ENCODE results near the gene KAT2A.
A peak's percentile ranks its signal among the peaks of the same experiment; 100 is the strongest.

The KAT2A gene

DNA sequence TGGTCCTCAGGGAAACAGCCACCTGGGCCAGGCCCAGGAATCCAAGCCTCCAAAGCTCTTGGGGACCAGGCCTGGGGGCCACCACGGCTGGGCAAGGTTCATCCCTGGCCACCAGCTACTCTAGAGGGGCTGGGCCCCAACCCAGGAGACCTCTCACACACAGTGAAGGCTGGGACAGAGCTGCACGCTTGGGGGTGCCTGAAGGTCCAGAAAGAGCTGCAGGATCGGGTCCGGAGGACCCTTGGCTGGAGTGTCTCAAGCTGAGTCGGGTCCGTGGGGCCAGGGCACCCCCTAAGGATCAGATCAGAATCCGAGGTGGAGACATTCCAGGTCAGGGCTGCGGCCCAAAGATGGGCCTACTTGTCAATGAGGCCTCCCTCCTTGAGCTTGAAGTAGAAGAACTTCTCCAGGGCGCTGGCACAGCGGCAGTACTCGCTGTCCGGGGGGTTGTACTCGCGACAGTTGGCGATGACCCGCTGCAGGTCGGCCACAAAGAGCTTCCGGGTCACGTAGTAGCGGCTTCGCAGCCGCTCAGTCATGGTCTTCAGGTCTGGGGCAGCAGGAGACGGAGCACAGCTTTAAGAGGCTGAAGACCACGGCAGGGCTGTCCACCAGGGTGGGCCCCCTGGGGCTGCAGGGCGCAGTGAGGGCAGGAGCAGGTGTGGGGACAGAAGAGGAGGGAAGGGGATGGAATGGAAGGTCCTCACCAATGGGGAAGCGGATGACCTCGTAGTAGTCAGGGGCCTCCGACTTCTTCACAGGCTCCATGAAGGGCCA lies 7.7 kb downstream of the KAT2A start:
- Histone ChIP-seq H3K27me3 (ENCODE audit: low read length) (no peaks in the 10 kb centered on the region), H3F3A (ENCODE audit: insufficient read depth) (peaks cover 11% of the 10 kb centered on the region), H2AFZ (ENCODE audit: low read depth, low read length, severe bottlenecking) (no peak overlapping the region), H3K9ac (ENCODE audit: low read length) (peak overlapping the region; percentile 36), H3K4me2 (ENCODE audit: low read depth, low read length, poor library complexity, severe bottlenecking) (peak overlapping the region; percentile 56), H3K27ac (ENCODE audit: low read depth, low read length) (peak overlapping the region; percentile 68), H3K9me2 (replicated peaks; ENCODE audit: insufficient read depth, low read length) (no peaks in the 10 kb centered on the region), H3K36me3 (ENCODE audit: low read length) (no peaks in the 10 kb centered on the region), H3K4me3 (ENCODE audit: insufficient read depth, low read length, poor library complexity, severe bottlenecking) (no peak overlapping the region), H4K20me1 (ENCODE audit: low read depth, low read length) (no peaks in the 10 kb centered on the region), H3K79me2 (ENCODE audit: insufficient read depth, low read length) (no peaks in the 10 kb centered on the region), H3K9me3 (ENCODE audit: insufficient read depth, low read length) (no peaks in the 10 kb centered on the region)
- TF ChIP-seq, protein P1, sequence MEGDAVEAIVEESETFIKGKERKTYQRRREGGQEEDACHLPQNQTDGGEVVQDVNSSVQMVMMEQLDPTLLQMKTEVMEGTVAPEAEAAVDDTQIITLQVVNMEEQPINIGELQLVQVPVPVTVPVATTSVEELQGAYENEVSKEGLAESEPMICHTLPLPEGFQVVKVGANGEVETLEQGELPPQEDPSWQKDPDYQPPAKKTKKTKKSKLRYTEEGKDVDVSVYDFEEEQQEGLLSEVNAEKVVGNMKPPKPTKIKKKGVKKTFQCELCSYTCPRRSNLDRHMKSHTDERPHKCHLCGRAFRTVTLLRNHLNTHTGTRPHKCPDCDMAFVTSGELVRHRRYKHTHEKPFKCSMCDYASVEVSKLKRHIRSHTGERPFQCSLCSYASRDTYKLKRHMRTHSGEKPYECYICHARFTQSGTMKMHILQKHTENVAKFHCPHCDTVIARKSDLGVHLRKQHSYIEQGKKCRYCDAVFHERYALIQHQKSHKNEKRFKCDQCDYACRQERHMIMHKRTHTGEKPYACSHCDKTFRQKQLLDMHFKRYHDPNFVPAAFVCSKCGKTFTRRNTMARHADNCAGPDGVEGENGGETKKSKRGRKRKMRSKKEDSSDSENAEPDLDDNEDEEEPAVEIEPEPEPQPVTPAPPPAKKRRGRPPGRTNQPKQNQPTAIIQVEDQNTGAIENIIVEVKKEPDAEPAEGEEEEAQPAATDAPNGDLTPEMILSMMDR (IDR thresholded peaks at IDR 0.05; ENCODE audit: insufficient read depth, low read length, poor library complexity, severe bottlenecking): no peak
- TF ChIP-seq EZH2phosphoT487 (conservative IDR thresholded peaks at IDR 0.05; ENCODE audit: low read length): no peak

DNA sequence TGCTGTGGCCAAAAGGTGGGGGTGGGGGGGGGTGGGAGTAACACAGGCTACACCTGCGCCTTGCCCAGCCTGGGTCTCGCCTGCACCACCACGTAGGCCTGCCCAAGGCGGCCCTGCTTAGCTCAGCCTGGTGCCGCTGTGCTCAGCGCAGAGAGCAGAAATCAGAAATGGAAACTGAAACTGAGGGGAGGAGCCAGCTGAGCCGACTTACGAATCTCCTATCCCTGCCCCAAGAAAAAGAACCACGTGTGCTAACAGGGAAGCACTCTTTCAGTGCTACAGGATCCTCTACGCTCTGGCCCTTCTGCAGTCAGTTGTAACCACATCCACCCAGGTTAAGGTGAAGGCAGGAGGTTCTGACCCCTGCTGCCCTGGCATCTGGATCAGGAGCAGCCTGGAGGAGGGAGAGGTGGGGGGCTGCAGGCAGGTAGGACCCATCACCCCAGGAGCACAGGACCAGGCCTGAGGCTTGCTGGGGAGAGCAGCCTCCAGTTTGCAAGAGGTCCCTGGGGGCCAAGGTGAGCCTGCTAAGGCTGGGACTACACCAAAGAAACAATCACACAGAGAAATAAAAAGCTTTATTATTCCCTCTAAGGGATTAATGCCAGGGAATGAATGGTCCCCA lies 8.5 kb downstream of the KAT2A start, which contains the start of gene DHX58:
DHX58 (minus strand) TSS at position 163 of the 625 bp plus-strand sequence. CDS start 822 bp downstream, outside the sequence.
- H3K9me2 ChIP-seq (replicated peaks; ENCODE audit: insufficient read depth, low read length): no peaks in the 10 kb centered on the region
- H3K79me2 ChIP-seq (ENCODE audit: insufficient read depth, low read length): no peaks in the 10 kb centered on the region
- peak within 1 kb of the TSS; percentile 36 for H3K9ac ChIP-seq (ENCODE audit: low read length)
- no peak for TF ChIP-seq EZH2phosphoT487 (conservative IDR thresholded peaks at IDR 0.05; ENCODE audit: low read length)
- H4K20me1 ChIP-seq (ENCODE audit: low read depth, low read length): no peaks in the 10 kb centered on the region
- peak within 1 kb of the TSS; percentile 68 for H3K27ac ChIP-seq (ENCODE audit: low read depth, low read length)
- H2AFZ ChIP-seq (ENCODE audit: low read depth, low read length, severe bottlenecking): peak within 1 kb of the TSS; percentile 65
- no peaks in the 10 kb centered on the region for H3K9me3 ChIP-seq (ENCODE audit: insufficient read depth, low read length)
- H3K4me3 ChIP-seq (ENCODE audit: insufficient read depth, low read length, poor library complexity, severe bottlenecking): no peak within 1 kb of the TSS
- peaks cover 11% of the 10 kb centered on the region for H3F3A ChIP-seq (ENCODE audit: insufficient read depth)
- no peaks in the 10 kb centered on the region for H3K36me3 ChIP-seq (ENCODE audit: low read length)
- peak within 1 kb of the TSS; percentile 56 for H3K4me2 ChIP-seq (ENCODE audit: low read depth, low read length, poor library complexity, severe bottlenecking)
- no peaks in the 10 kb centered on the region for H3K27me3 ChIP-seq (ENCODE audit: low read length)

DNA sequence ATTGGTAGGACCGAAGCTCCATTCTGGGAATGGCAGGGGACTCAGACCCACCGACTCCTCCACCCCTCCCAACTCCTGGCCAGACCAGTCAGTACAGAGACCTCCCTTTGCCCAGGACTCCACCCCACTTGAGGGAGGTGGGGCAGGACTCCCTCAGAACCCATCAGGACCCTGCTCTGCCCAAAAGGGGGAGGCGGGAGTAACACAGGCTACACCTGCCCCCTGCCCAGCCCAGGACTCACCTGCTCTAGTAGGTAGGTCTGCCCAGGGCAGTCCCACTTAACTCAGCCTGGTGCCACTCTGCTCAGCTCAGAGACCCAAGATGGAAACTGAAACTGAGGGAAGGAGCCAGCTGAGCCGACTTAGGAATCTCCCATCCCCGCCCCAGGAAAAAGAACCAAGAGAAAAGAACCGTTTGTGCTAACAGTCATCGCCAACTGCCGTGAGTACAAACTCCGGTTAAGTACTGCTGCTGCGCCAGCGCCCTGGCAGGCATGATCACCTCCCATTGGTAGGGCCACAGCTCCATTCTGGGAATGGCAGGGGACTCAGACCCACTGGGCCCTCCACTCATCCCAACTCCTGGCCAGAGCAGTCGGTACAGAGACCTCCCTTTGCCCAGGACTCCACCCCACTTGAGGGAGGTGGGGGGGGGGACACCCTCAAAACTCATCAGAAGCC lies 9.2 kb downstream of the KAT2A start:
- Histone ChIP-seq H3K27ac (ENCODE audit: low read depth, low read length) (no peak overlapping the region), H4K20me1 (ENCODE audit: low read depth, low read length) (no peaks in the 10 kb centered on the region), H3K27me3 (ENCODE audit: low read length) (no peaks in the 10 kb centered on the region), H3F3A (ENCODE audit: insufficient read depth) (peaks cover 11% of the 10 kb centered on the region), H3K9me2 (replicated peaks; ENCODE audit: insufficient read depth, low read length) (no peaks in the 10 kb centered on the region), H3K4me3 (ENCODE audit: insufficient read depth, low read length, poor library complexity, severe bottlenecking) (no peak overlapping the region), H3K79me2 (ENCODE audit: insufficient read depth, low read length) (no peaks in the 10 kb centered on the region), H3K9ac (ENCODE audit: low read length) (peak overlapping the region; percentile 36; the same call in 1 of the 2 replicates), H2AFZ (ENCODE audit: low read depth, low read length, severe bottlenecking) (peak overlapping the region; percentile 65), H3K36me3 (ENCODE audit: low read length) (no peaks in the 10 kb centered on the region), H3K9me3 (ENCODE audit: insufficient read depth, low read length) (no peaks in the 10 kb centered on the region), H3K4me2 (ENCODE audit: low read depth, low read length, poor library complexity, severe bottlenecking) (peak overlapping the region; percentile 56)
- TF ChIP-seq EZH2phosphoT487 (conservative IDR thresholded peaks at IDR 0.05; ENCODE audit: low read length): no peak
- TF ChIP-seq, protein P1 (IDR thresholded peaks at IDR 0.05; ENCODE audit: insufficient read depth, low read length, poor library complexity, severe bottlenecking): no peak
